Hepatocyte (in vitro differentiated cells): Measurements from ENCODE around the gene TNS2. TPM values are rescaled to one million over a fixed set of nuclear protein-coding genes. Genes with fewer than 3 reads are reported as not detected.
A peak's percentile ranks its signal among the peaks of the same experiment; 100 is the strongest.

ENCODE experiments used
- DNase-seq: peaks from one replicate; pipeline ENCODE4 v3.0.0-alpha.2; 2016; ENCODE audit warnings: low spot score
- H2AFZ ChIP-seq: fragments of 200-600 bp; sonication (generic); 2 replicates; pipeline ENCODE4 v1.6.0; 2016; ENCODE audit warnings: antibody characterized with exemption, mild to moderate bottlenecking
- H3K27ac ChIP-seq: fragments of 200-600 bp; sonication (generic); 2 replicates; pipeline ENCODE4 v1.5.1; 2016; ENCODE audit warnings: mild to moderate bottlenecking
- H3K27me3 ChIP-seq: fragments of 200-600 bp; sonication (generic); 2 replicates; pipeline ENCODE4 v1.6.1; 2016
- H3K36me3 ChIP-seq: fragments of 200-600 bp; sonication (generic); replicated peaks from 2 replicates; pipeline ENCODE4 v1.5.1; 2016; ENCODE audit warnings: low read depth; ENCODE audit not compliant: insufficient read depth
- H3K4me1 ChIP-seq: fragments of 200-600 bp; sonication (generic); 2 replicates; pipeline ENCODE4 v1.5.1; 2016; ENCODE audit warnings: mild to moderate bottlenecking, moderate library complexity; ENCODE audit not compliant: insufficient read depth
- H3K4me2 ChIP-seq: fragments of 200-600 bp; sonication (generic); 2 replicates; pipeline ENCODE4 v1.6.0; 2016
- H3K4me3 ChIP-seq: fragments of 200-600 bp; sonication (generic); 2 replicates; pipeline ENCODE4 v1.5.1; 2016; ENCODE audit warnings: mild to moderate bottlenecking
- H3K79me2 ChIP-seq: fragments of 200-600 bp; sonication (generic); 2 replicates; pipeline ENCODE4 v1.6.0; 2017; ENCODE audit warnings: mild to moderate bottlenecking
- H3K9me2 ChIP-seq: fragments of 200-600 bp; sonication (generic); replicated peaks from 2 replicates; pipeline ENCODE4 v1.6.0; 2017; ENCODE audit warnings: mild to moderate bottlenecking; ENCODE audit not compliant: insufficient read depth
- H3K9me3 ChIP-seq: fragments of 200-600 bp; sonication (generic); 2 replicates; pipeline ENCODE4 v1.5.1; 2016; ENCODE audit warnings: low read depth, mild to moderate bottlenecking
- H4K20me1 ChIP-seq: fragments of 200-600 bp; sonication (generic); 2 replicates; pipeline ENCODE4 v1.6.0; 2016; ENCODE audit warnings: mild to moderate bottlenecking; ENCODE audit not compliant: insufficient read depth, poor library complexity, severe bottlenecking
- CTCF ChIP-seq: fragments of 200-600 bp; sonication (generic); IDR thresholded peaks from 2 replicates; pipeline ENCODE4 v1.5.1; 2016; ENCODE audit warnings: antibody characterized with exemption, mild to moderate bottlenecking; ENCODE audit not compliant: poor library complexity
- EZH2 ChIP-seq: fragments of 200-600 bp; sonication (generic); IDR thresholded peaks from 2 replicates; pipeline ENCODE4 v1.6.1; 2016; ENCODE audit warnings: antibody characterized with exemption, mild to moderate bottlenecking, borderline replicate concordance
- EZH2phosphoT487 ChIP-seq: fragments of 200-600 bp; sonication (generic); IDR thresholded peaks from one replicate; pipeline ENCODE4 v1.6.1; 2018; ENCODE audit warnings: antibody characterized with exemption, mild to moderate bottlenecking, low read depth, moderate library complexity; ENCODE audit not compliant: unreplicated experiment, severe bottlenecking
- WGBS: methylation state at CpG from one replicate; pipeline ENCODE4 v1.1.6; 2016; ENCODE audit warnings: low lambda C conversion rate; ENCODE audit errors: missing lambda C conversion rate; 5-methylcytosine and 5-hydroxymethylcytosine counted together
- polyA plus RNA-seq: library from polyadenylated mRNA; unstranded; fragments of >200 nt; fragmentation: Nextera tagmentation; extraction: Ambion mirVana; gene quantifications from 2 replicates; pipeline ENCODE4 v1.2.1, GENCODE V29; 2016
- total RNA-seq: library from RNA; depleted of rRNA; stranded (reverse); fragments of >200 nt; gene quantifications from 2 replicates; pipeline ENCODE4 v1.2.3, GENCODE V29; 2014

Gene TNS2
- total and polyA plus RNA-seq, 2 experiments from 2014 or later, result 15.9 to 32.2 TPM

DNA sequence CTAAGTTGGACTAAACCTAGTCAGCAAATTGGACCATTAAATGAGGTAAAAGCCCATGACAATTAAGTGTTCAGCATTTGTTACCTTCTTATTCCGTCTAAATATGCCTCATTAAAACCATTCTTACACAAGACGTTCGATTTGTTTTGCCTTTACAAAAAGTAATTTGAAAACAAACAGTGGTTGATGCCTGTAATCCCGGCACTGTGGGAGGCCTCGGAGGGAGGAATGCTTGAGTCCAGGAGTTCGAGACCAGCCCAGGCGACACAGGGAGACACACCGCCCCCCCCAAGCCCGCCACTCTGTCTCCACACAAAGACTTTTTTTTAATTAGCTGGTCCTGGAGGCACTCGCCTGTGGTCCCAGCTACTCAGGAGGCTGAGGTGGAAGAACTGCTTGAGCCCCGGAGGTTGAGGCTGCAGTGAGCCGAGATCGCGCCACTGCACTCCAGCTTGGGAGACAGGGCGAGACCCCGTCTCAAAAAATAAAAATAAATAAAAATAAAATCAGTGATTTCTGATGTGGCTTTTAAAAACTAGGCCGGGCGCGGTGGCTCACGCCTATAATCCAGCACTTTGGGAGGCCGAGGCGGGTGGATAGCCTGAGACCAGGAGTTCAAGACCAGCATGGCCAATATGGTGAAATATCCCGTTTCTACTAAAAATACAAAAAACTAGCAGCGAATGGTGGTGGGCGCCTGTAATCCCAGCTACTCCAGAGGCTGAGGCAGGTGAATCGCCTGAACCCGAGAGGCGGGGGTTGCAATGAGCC is 44.5 kb upstream of the TNS2 start:
- Histone ChIP-seq H3K4me2 (peak overlapping the region; percentile 90), H3K9me3 (no peaks in the 10 kb centered on the region), H3K9me2 (no peaks in the 10 kb centered on the region), H4K20me1 (peaks cover 35% of the 10 kb centered on the region), H3K36me3 (no peaks in the 10 kb centered on the region), H3K27me3 (no peaks in the 10 kb centered on the region), H3K27ac (peak overlapping the region; percentile 89), H2AFZ (peak overlapping the region; percentile 17), H3K4me3 (peak overlapping the region; percentile 25), H3K4me1 (peaks cover 34% of the 10 kb centered on the region), H3K79me2 (peaks cover 46% of the 10 kb centered on the region)
- TF ChIP-seq EZH2phosphoT487, result no peak
- no peak for TF ChIP-seq CTCF
- WGBS, result 12% methylated on average over 28 of the region's 28 CpGs
- peak; percentile 23 for DNase-seq

DNA sequence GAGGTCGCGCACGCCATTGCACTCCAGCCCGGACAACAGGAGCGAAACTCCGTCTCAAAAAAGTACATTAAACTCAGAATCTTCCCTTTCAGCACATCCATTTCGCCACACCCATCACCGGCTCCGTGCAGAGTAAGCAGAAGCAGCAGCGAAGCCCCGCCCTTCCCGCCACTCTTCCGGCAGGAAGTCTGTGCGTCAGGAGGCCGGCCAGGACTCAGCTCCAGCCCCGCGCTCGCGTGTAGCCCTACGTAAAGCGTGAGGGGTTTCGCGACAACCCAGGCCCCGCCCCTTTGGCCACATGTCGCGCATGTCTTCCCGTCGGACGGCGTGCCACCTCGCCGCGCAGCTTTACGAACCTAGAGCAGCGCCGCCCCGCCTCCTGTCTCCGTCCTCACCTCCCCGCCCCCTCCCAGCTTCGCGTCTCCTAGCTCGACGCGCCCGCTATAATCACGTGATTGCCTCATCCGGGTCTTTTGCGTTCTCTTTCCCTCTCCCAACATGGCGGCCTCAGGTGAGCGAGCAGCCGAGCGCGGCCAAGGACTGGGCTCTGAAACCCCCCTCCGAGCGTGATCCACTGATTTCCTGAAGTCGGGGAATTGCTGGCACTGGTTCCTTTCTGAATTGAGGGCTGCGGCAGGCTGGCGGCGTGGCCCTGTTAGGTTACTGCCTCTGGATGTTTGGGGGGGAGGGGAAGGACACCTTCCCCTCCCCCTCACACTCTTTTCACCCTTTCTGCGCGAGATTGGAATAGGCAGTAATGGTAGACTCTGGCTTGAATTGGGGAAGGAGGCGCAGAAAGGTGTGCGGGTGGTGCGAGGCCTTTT is 43.7 kb upstream of the TNS2 start, which contains the start of gene EIF4B:
EIF4B (plus strand) TSS at position 471 of the 824 bp plus-strand sequence; CDS start at position 499, 28 bp downstream.
- Histone ChIP-seq H3K27me3 (no peaks in the 10 kb centered on the region), H3K4me3 (peak within 1 kb of the TSS; percentile 79), H3K27ac (peak within 1 kb of the TSS; percentile 98), H3K79me2 (peaks cover 54% of the 10 kb centered on the region), H2AFZ (peak within 1 kb of the TSS; percentile 47), H3K4me1 (peaks cover 40% of the 10 kb centered on the region), H4K20me1 (peaks cover 43% of the 10 kb centered on the region), H3K9me2 (no peaks in the 10 kb centered on the region), H3K4me2 (peak within 1 kb of the TSS; percentile 92), H3K36me3 (no peaks in the 10 kb centered on the region), H3K9me3 (no peaks in the 10 kb centered on the region)
- WGBS, result 0% methylated on average over 48 of the region's 64 CpGs
- peak; percentile 100 for DNase-seq
- TF ChIP-seq EZH2phosphoT487 (no peak), EZH2 (no peak), CTCF (no peak)

DNA sequence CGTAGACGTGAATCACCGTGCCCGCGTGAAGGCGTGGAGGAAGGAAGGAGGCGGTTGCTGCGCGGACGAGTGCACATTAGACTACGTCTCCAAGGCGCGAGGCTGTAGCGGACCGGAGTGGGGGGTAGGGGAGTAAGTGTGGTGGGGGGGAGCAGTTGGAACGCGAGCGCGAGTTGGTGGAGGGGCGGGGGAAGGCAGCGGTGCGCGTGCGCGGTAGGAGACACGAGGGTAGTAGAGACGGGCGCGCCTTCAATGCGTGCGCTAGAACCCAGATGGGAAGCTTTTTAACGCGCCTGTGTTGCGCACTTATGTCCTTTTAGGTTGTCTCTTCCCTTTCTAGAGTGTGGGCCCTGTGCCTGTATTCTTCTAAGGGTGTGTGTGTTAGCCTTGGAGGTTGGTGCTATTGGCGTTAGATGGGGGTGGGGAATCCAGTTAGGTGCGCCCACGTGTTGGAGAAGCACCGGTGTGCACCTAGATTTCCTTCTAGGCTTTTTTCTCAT is 43.0 kb upstream of the TNS2 start:
- Histone ChIP-seq H3K4me2 (peak overlapping the region; percentile 92), H3K36me3 (no peaks in the 10 kb centered on the region), H3K4me3 (peak overlapping the region; percentile 79), H3K9me3 (no peaks in the 10 kb centered on the region), H4K20me1 (peaks cover 50% of the 10 kb centered on the region), H2AFZ (peak overlapping the region; percentile 47), H3K27ac (peak overlapping the region; percentile 98), H3K27me3 (no peaks in the 10 kb centered on the region), H3K9me2 (no peaks in the 10 kb centered on the region), H3K4me1 (peaks cover 46% of the 10 kb centered on the region), H3K79me2 (peaks cover 60% of the 10 kb centered on the region)
- peak; percentile 92 for DNase-seq
- TF ChIP-seq EZH2 (no peak), EZH2phosphoT487 (no peak), CTCF (no peak)
- WGBS, result under 1% methylated on average over 33 of the region's 38 CpGs
